H9 (cell line): ENCODE data around the gene CAMK2N2. TPM values are rescaled to one million over a fixed set of nuclear protein-coding genes. Genes with fewer than 3 reads are reported as not detected.
A peak's percentile ranks its signal among the peaks of the same experiment; 100 is the strongest.

Source experiments
- DNase-seq: peaks from one replicate; pipeline ENCODE4 v3.0.0-alpha.2; 2017
- H2AFZ ChIP-seq: one replicate; pipeline ENCODE4 v1.6.1; 2013; ENCODE audit warnings: mild to moderate bottlenecking, low read length, control low read depth, moderate library complexity
- H2AK5ac ChIP-seq: 2 replicates; pipeline ENCODE4 v1.6.1; 2013; ENCODE audit warnings: low read length, control low read depth, mixed read lengths; ENCODE audit not compliant: insufficient read length
- H2BK120ac ChIP-seq: one replicate; pipeline ENCODE4 v1.6.1; 2013; ENCODE audit warnings: low read depth, mild to moderate bottlenecking, low read length, control low read depth, inconsistent platforms; ENCODE audit not compliant: poor library complexity, severe bottlenecking
- H2BK12ac ChIP-seq: 2 replicates; pipeline ENCODE4 v1.6.1; 2013; ENCODE audit warnings: low read length, control low read depth, mixed read lengths, low read depth; ENCODE audit not compliant: insufficient read length
- H2BK15ac ChIP-seq: 2 replicates; pipeline ENCODE4 v1.6.1; 2013; ENCODE audit warnings: low read depth, low read length, control low read depth
- H2BK20ac ChIP-seq: one replicate; pipeline ENCODE4 v1.6.1; 2013; ENCODE audit warnings: low read depth, mild to moderate bottlenecking, low read length, control low read depth, inconsistent platforms; ENCODE audit not compliant: poor library complexity, severe bottlenecking
- H2BK5ac ChIP-seq: 2 replicates; pipeline ENCODE4 v1.6.1; 2013; ENCODE audit warnings: low read length, control low read depth, mixed read lengths; ENCODE audit not compliant: insufficient read length
- H3K14ac ChIP-seq: 2 replicates; pipeline ENCODE4 v1.6.1; 2013; ENCODE audit warnings: low read length, control low read depth; ENCODE audit not compliant: insufficient read depth
- H3K18ac ChIP-seq: 2 replicates; pipeline ENCODE4 v1.6.1; 2013; ENCODE audit warnings: low read depth, mild to moderate bottlenecking, mixed read lengths, low read length, control low read depth; ENCODE audit not compliant: insufficient read length
- H3K23ac ChIP-seq: 2 replicates; pipeline ENCODE4 v1.6.1; 2013; ENCODE audit warnings: low read length, control low read depth, mixed read lengths, low read depth; ENCODE audit not compliant: insufficient read length
- H3K23me2 ChIP-seq: 2 replicates; pipeline ENCODE4 v1.6.1; 2013; ENCODE audit warnings: low read depth, mild to moderate bottlenecking, mixed read lengths, low read length, control low read depth; ENCODE audit not compliant: insufficient read length, poor library complexity, severe bottlenecking
- H3K27ac ChIP-seq: 2 replicates; pipeline ENCODE4 v1.5.1; 2013; ENCODE audit warnings: low read length, control low read depth, mixed read lengths, low read depth; ENCODE audit not compliant: insufficient read length
- H3K27me3 ChIP-seq: 2 replicates; pipeline ENCODE4 v1.6.1; 2013; ENCODE audit warnings: low read length, control low read depth, inconsistent platforms; ENCODE audit not compliant: insufficient read depth
- H3K4ac ChIP-seq: 2 replicates; pipeline ENCODE4 v1.6.1; 2013; ENCODE audit warnings: low read depth, mild to moderate bottlenecking, control low read depth, inconsistent platforms, low read length, moderate library complexity
- H3K4me1 ChIP-seq: 2 replicates; pipeline ENCODE4 v1.6.1; 2013; ENCODE audit warnings: low read length, control low read depth, inconsistent platforms; ENCODE audit not compliant: insufficient read depth
- H3K4me2 ChIP-seq: 2 replicates; pipeline ENCODE4 v1.6.1; 2013; ENCODE audit warnings: low read length, control low read depth, mixed read lengths; ENCODE audit not compliant: insufficient read length, insufficient read depth
- H3K56ac ChIP-seq: 2 replicates; pipeline ENCODE4 v1.6.1; 2013; ENCODE audit warnings: low read depth, mild to moderate bottlenecking, mixed read lengths, low read length, control low read depth; ENCODE audit not compliant: insufficient read length
- H3K79me1 ChIP-seq: 2 replicates; pipeline ENCODE4 v1.6.1; 2013; ENCODE audit warnings: low read depth, mild to moderate bottlenecking, moderate library complexity, low read length, control low read depth, inconsistent platforms; ENCODE audit not compliant: insufficient read depth, poor library complexity, severe bottlenecking
- H3K79me2 ChIP-seq: 2 replicates; pipeline ENCODE4 v1.6.1; 2013; ENCODE audit warnings: low read length, control low read depth, inconsistent platforms; ENCODE audit not compliant: insufficient read depth
- H3K9ac ChIP-seq: 2 replicates; pipeline ENCODE4 v1.6.1; 2013; ENCODE audit warnings: low read length, control low read depth, mixed read lengths; ENCODE audit not compliant: insufficient read length; ENCODE audit errors: extremely low read depth
- H3K9me3 ChIP-seq: one replicate; pipeline ENCODE4 v1.6.1; 2013; ENCODE audit warnings: low read depth, low read length, inconsistent platforms; ENCODE audit not compliant: control insufficient read depth
- H3T11ph ChIP-seq: one replicate; pipeline ENCODE4 v1.6.1; 2013; ENCODE audit warnings: mild to moderate bottlenecking, low read length, control low read depth, inconsistent platforms
- H4K20me1 ChIP-seq: one replicate; pipeline ENCODE4 v1.6.1; 2013; ENCODE audit not compliant: control insufficient read depth, insufficient read length, insufficient read depth
- H4K5ac ChIP-seq: 2 replicates; pipeline ENCODE4 v1.6.1; 2013; ENCODE audit warnings: low read depth, mild to moderate bottlenecking, mixed read lengths, low read length, control low read depth; ENCODE audit not compliant: insufficient read length
- H4K8ac ChIP-seq: replicated peaks from 2 replicates; pipeline ENCODE4 v1.6.1; 2013; ENCODE audit warnings: low read length, control low read depth, mixed read lengths, low read depth; ENCODE audit not compliant: insufficient read length
- H4K91ac ChIP-seq: 2 replicates; pipeline ENCODE4 v1.6.1; 2013; ENCODE audit warnings: low read depth, mild to moderate bottlenecking, moderate library complexity, mixed read lengths, low read length, control low read depth; ENCODE audit not compliant: insufficient read length
- H3K27ac Mint-ChIP-seq, 3 experiments: 2 replicates in 2 of 3; 3 replicates in 1 of 3; pipeline ENCODE4 v1.8.0; 2020 to 2021; ENCODE audit warnings: mixed read lengths in 3 of 3, mild to moderate bottlenecking in 1 of 3, moderate library complexity in 1 of 3
- H3K27me3 Mint-ChIP-seq: 2 replicates; pipeline ENCODE4 v1.8.0; 2021; ENCODE audit warnings: low read depth, mild to moderate bottlenecking, moderate library complexity, mixed read lengths
- H3K36me3 Mint-ChIP-seq, 3 experiments: 2 replicates in 2 of 3; 3 replicates in 1 of 3; pipeline ENCODE4 v1.8.0; 2020 to 2021; ENCODE audit warnings: low read depth in 3 of 3, mixed read lengths in 3 of 3; ENCODE audit not compliant: insufficient read depth in 1 of 3
- H3K4me1 Mint-ChIP-seq, 2 experiments: 2 replicates each; pipeline ENCODE4 v1.8.0; 2020; ENCODE audit warnings: mixed read lengths in 2 of 2
- H3K4me3 Mint-ChIP-seq, 2 experiments: 2 replicates in 1 of 2; 3 replicates in 1 of 2; pipeline ENCODE4 v1.8.0; 2020 to 2021; ENCODE audit warnings: mild to moderate bottlenecking in 2 of 2, mixed read lengths in 2 of 2, moderate library complexity in 1 of 2
- H3K9me3 Mint-ChIP-seq, 2 experiments: 2 replicates in 1 of 2; 3 replicates in 1 of 2; pipeline ENCODE4 v1.8.0; 2020; ENCODE audit warnings: mild to moderate bottlenecking in 2 of 2, mixed read lengths in 2 of 2, moderate library complexity in 1 of 2
- WGBS: extraction: QIAGEN DNeasy Blood & Tissue Kit; methylation state at CpG from one replicate; pipeline ENCODE4 v1.1.7; 2013; ENCODE audit warnings: missing lambda C conversion rate, low lambda C conversion rate, mixed read lengths; ENCODE audit not compliant: insufficient read length; ENCODE audit errors: extremely low coverage; 5-methylcytosine and 5-hydroxymethylcytosine counted together
- total RNA-seq: library from RNA; stranded (reverse); gene quantifications from 2 replicates; pipeline ENCODE4 v1.2.1, GENCODE V29; 2021
- TF ChIP-seq, protein P1 (sequence below): fragments of 200-600 bp; sonication (generic); conservative IDR thresholded peaks from 3 replicates; pipeline ENCODE4 v1.8.0; 2021; ENCODE audit warnings: antibody characterized with exemption, mild to moderate bottlenecking

CAMK2N2 gene
- total RNA-seq, 1 experiment from 2014 or later = 12.6 TPM

DNA sequence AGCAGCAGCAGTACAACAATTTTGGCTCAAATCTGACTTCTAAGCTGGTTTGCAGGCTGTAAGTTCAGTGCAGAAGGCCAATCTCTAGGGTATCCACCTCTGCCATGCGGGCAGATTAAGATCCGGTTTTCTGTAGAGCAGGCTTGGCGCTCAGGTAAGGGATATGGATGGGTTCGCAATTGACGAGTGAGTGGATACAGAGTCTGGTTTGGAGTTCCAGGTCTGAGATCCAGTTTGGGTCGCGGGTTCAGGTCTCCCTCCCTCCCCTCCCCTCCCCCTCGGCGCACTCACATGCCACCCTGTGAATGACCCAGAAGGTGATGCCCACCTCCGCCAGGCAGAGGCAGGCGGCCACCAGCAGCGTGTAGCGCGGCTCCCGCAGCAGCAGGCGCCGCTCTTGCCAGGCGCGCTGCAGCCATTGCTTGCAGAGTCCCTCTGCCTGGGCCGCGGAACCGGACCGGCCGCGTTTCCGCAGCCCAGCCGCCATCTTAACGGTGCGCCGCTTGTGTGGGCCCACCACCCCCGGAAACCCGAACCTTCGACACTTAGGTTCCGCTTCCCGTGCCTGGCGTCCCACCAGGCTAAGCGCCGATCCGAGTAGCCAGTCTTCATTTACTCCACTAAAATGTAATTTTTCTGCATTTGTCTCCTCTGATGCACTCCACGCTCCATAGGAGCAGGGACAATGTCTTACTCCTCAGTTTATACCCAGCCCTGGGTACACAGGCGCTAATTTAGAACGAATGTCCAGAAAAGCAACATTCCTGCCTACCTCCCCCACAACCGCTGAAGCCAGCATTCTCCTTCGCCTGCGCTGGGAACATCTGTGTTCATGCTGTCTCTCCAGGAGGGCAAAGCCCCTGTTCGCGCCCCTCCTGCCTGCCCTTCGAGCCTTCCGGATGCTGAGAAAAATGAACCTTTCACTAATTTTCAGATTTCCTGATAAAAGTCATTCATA is 12.6 kb downstream of the CAMK2N2 start, which contains the start of gene ALG3:
Gene ALG3 (minus strand): TSS at position 509 of the 958 bp plus-strand sequence. CDS start 22 bp downstream, at position 487.
- no peaks in the 10 kb centered on the region for H3K79me1 ChIP-seq
- Mint-ChIP-seq H3K36me3 (peaks cover 10 to 23% (median 20%) of the 10 kb centered on the region in 3 experiments; a peak in 6 of 7 replicates), H3K27ac (peak within 1 kb of the TSS; percentile 98 to 100 (median 100)), H3K4me1 (peaks cover 2 to 6% of the 10 kb centered on the region in 2 experiments; a peak in 2 of 4 replicates), H3K9me3 (no peaks in the 10 kb centered on the region; a peak in 1 of 5 replicates), H3K4me3 (peak within 1 kb of the TSS; percentile 82 to 92), H3K27me3 (no peaks in the 10 kb centered on the region)
- peak within 1 kb of the TSS; percentile 33 for H2AFZ ChIP-seq
- H3K27ac ChIP-seq = peak within 1 kb of the TSS; percentile 66
- no peaks in the 10 kb centered on the region for H3K9me3 ChIP-seq
- WGBS = no CpG with 5 or more reads among the region's 49 CpGs
- H3K4ac ChIP-seq = no peak within 1 kb of the TSS
- H3K56ac ChIP-seq = no peak within 1 kb of the TSS
- DNase-seq = peak; percentile 89
- TF ChIP-seq, protein P1, sequence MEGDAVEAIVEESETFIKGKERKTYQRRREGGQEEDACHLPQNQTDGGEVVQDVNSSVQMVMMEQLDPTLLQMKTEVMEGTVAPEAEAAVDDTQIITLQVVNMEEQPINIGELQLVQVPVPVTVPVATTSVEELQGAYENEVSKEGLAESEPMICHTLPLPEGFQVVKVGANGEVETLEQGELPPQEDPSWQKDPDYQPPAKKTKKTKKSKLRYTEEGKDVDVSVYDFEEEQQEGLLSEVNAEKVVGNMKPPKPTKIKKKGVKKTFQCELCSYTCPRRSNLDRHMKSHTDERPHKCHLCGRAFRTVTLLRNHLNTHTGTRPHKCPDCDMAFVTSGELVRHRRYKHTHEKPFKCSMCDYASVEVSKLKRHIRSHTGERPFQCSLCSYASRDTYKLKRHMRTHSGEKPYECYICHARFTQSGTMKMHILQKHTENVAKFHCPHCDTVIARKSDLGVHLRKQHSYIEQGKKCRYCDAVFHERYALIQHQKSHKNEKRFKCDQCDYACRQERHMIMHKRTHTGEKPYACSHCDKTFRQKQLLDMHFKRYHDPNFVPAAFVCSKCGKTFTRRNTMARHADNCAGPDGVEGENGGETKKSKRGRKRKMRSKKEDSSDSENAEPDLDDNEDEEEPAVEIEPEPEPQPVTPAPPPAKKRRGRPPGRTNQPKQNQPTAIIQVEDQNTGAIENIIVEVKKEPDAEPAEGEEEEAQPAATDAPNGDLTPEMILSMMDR = no peak
- H2BK120ac ChIP-seq = no peak within 1 kb of the TSS
- no peaks in the 10 kb centered on the region for H3K27me3 ChIP-seq
- H3K14ac ChIP-seq = peak within 1 kb of the TSS; percentile 27; the same call in 1 of the 2 replicates
- no peak within 1 kb of the TSS for H4K91ac ChIP-seq
- peak within 1 kb of the TSS; percentile 22 for H4K8ac ChIP-seq
- H2BK15ac ChIP-seq = no peak within 1 kb of the TSS
- H3K18ac ChIP-seq = peak within 1 kb of the TSS; percentile 37
- no peak within 1 kb of the TSS for H2AK5ac ChIP-seq
- H3K23ac ChIP-seq = no peak within 1 kb of the TSS
- H3K9ac ChIP-seq = peak within 1 kb of the TSS; percentile 88
- H4K5ac ChIP-seq = peak within 1 kb of the TSS; percentile 50
- peak within 1 kb of the TSS; percentile 91 for H3K4me2 ChIP-seq
- H4K20me1 ChIP-seq = no peaks in the 10 kb centered on the region
- H2BK12ac ChIP-seq = no peak within 1 kb of the TSS
- H3T11ph ChIP-seq = no peak within 1 kb of the TSS
- peak within 1 kb of the TSS; percentile 20 for H2BK5ac ChIP-seq
- H3K23me2 ChIP-seq = peaks cover 5% of the 10 kb centered on the region
- H3K79me2 ChIP-seq = no peaks in the 10 kb centered on the region
- H2BK20ac ChIP-seq = no peak within 1 kb of the TSS
- no peaks in the 10 kb centered on the region for H3K4me1 ChIP-seq
